ENCODE measurements around the gene C11orf65.

Gene C11orf65

GRCh38 chr11:108370990-108371389, 96.3 kb downstream of the C11orf65 start:
- DNase-seq (ENCODE audit: low read depth in 2 of 2), result no peak

DNA sequence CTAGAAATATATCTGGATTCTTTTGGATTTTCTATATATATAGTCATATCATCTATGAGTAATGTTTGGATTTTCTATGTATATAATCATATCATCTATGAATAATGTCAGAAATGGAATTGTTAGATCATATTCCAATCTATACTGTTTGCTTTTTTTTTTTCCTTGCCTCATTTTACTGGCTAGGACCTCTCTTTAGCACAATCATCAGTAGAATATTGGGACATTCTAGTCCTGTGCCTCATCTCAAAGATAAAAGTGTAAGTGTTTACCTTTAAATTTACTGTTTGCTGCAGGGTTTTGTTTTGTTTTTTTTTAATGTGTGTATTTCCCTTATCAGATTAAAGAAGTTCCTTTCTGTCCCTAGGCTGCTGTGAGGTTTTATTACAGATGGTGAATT, 97.0 kb downstream of the C11orf65 start:
- DNase-seq (ENCODE audit: low read depth in 2 of 2), result no peak

DNA sequence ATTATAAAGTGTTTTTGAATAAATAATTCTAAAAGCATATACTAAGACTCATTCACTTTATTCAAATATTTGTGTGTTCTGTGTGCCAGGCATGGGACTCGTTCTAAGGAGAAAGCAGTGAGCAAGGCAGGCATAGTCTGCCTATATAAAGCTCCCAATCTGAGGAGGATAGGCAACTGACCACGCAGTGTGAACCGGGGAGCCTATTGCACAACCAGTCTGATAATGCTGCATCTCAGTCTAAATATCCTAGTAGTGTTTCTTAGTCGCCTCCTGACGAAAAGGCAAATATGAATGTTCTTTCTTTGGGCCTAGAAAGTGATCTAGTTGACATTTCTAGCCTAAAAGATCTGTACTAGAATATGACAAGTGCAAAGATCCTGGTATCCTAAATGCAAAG, 98.3 kb downstream of the C11orf65 start:
- DNase-seq (ENCODE audit: low read depth in 2 of 2), result no peak

- DNase-seq (ENCODE audit: low read depth in 2 of 2), result no peak
These were observed 99.2 kb downstream of the C11orf65 start for GRCh38 chr11:108368134-108368533.

DNA sequence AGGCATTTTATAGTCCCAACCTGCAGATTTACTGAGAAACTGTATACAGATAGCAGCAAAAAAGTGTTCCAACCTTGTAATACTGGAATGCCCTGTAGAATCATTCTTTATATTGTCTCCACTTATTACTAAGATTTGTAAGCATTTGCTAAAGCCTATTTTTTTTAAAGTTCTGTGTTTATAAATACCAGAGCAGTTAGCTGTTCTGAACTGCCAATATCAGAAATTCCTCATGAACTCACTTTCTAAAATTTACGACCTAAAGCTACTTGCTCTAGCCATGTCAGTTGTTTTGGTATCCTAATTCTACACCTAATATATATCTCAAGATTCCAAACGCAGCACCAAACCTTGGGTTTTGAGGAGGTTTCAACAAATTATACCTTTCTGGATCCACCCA, 103.2 kb downstream of the C11orf65 start:
- DNase-seq (ENCODE audit: low read depth in 2 of 2), result peak; percentile 18 to 21

DNA sequence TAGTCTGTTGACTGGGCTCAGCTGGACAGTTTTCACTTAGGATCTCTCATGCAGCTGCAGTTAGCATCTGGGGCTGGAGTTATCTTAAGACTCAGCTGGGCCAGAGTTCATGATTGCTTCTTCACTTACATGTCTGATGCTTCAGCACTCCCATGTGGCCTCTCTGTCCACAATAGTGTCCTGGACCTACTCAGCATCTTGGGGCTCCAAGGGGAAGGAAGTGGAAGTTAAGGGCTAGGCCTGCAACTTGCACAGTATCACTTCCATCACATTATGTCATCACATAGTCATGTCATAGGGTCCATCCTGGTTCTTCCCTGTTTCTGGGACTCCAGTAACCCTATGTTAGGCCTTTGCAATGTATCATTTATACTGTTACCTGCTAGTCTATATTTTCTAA, 115.9 kb downstream of the C11orf65 start:
- no peak for DNase-seq (ENCODE audit: low read depth in 2 of 2)

DNA sequence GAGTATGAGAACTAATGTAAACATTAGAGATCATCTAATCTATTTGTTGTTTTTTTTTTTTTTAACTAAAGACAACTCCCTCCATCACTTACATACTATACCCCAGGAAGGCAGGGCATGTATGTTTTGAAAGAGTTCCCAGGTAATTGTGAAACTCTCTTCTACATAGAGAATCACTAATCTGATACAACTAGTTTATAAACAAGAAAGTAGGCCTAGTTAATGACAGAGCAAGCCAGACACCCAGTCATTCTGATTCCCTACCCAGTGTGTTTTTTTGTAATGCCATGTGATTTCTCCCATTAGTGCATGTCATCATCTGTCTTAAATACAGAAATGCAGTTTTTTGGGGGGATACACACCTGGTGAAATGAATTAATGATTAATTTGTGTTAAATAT, 120.9 kb downstream of the C11orf65 start:
- DNase-seq (ENCODE audit: low read depth in 2 of 2), result no peak

GRCh38 chr11:108345767-108346166, 121.6 kb downstream of the C11orf65 start:
- no peak for DNase-seq (ENCODE audit: low read depth in 2 of 2)

- DNase-seq (ENCODE audit: low read depth in 2 of 2), result no peak
These were observed 123.6 kb downstream of the C11orf65 start for GRCh38 chr11:108343714-108344113.

DNA sequence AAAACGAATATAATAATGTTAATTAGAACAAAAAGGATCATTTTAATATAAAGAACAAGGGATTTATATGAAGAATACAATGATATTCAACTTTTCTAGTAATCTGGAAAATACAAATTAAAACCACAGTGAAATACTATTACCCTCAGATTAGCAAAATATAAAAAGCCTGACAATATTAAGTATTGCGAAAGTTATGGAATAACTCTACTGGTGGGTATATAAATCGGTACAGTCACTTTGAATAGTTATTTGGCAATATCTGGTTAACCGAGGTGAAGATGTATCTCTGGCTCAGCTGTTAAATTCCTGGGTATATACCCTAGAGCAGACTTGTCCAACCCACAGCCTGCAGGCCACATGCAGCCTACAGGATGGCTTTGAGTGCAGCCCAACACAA, 125.7 kb downstream of the C11orf65 start:
- no peak for DNase-seq (ENCODE audit: low read depth in 2 of 2)

- DNase-seq (ENCODE audit: low read depth in 2 of 2), result no peak
These were observed 126.4 kb downstream of the C11orf65 start for GRCh38 chr11:108340973-108341372.

DNA sequence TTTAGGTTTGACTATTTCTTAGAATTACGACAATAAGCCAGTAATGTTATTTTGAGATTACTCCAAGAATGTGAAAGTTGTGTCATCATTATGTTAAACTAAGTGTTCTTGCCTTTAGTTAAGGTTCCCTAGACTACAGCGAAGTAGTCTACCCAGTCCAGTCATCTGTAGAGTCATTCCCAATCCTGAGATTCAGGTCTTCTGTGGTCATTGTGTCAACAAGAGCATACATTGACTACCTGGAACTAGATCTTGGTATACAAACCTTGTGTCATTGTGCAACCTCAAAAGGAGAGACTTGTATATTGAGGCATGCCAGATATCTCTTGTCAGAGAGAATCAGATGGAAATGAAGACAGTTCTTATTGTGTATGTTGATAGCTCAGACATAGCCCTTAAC, 128.6 kb downstream of the C11orf65 start:
- DNase-seq (ENCODE audit: low read depth in 2 of 2), result no peak

DNA sequence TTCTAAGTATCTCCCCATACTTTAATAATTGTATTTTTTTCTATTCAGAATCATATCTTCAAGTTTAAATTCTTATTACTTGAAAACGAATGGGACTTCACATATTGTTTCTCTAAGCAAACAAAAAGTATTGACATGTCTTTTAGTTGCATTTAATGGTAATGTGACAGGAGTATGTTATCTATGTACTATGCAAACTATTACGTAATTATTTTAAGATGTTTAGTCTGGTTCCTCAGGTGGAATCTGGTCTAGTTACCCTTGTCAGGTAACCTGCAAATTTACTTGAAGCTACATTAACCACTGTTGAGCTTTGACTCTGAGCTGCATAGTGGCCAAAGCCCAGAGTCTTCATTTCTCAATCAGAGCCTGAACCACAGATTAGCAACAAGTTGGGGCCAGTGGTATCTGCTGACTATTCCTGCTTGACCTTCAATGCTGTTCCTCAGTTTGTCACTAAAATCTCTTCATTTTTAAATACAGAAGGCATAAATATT, 133.9 kb downstream of the C11orf65 start:
- DNase-seq (ENCODE audit: low read depth in 2 of 2), result no peak
